HepG2 (cell line): ENCODE results near the gene P2RX5. TPM values are rescaled to one million over a fixed set of nuclear protein-coding genes. Genes with fewer than 3 reads are reported as not detected.
A peak's percentile ranks its signal among the peaks of the same experiment; 100 is the strongest.

Experiments
- ASH2L ChIP-seq: fragments of 300-600, 200-600 bp; sonication (generic); IDR thresholded peaks from 2 replicates; pipeline ENCODE4 v1.7.0; 2017; ENCODE audit warnings: low read depth, mild to moderate bottlenecking, moderate library complexity, mixed read lengths, low read length; ENCODE audit not compliant: insufficient read length
- KDM5B ChIP-seq: sonication (generic); formaldehyde crosslinking; IDR thresholded peaks from 2 replicates; pipeline ENCODE4 v1.4.0; 2020; ENCODE audit warnings: missing genetic modification reagents, mild to moderate bottlenecking, borderline replicate concordance
- MIER3 ChIP-seq: IDR thresholded peaks from 2 replicates; pipeline ENCODE4 v1.6.1; 2016; ENCODE audit warnings: missing compliant biosample characterization, borderline replicate concordance
- PBX2 ChIP-seq: IDR thresholded peaks from 2 replicates; pipeline ENCODE4 v1.6.1; 2016; ENCODE audit warnings: control low read depth
- RNF2 ChIP-seq: fragments of 450-650 bp; conservative IDR thresholded peaks from 2 replicates; pipeline ENCODE4 v1.6.1; 2016; ENCODE audit warnings: low read depth
- ZBTB44 ChIP-seq: sonication (generic); formaldehyde crosslinking; IDR thresholded peaks from 2 replicates; pipeline ENCODE4 v1.4.0; 2020; ENCODE audit warnings: missing genetic modification reagents
- ZMYM2 ChIP-seq: sonication (generic); formaldehyde crosslinking; IDR thresholded peaks from 2 replicates; pipeline ENCODE4 v1.8.0; 2022; ENCODE audit warnings: mild to moderate bottlenecking, missing genetic modification reagents
- ZNF235 ChIP-seq: sonication (generic); formaldehyde crosslinking; IDR thresholded peaks from 2 replicates; pipeline ENCODE4 v1.8.1; 2023; ENCODE audit warnings: mild to moderate bottlenecking, missing genetic modification reagents, borderline replicate concordance
- ZNF446 ChIP-seq: sonication (generic); formaldehyde crosslinking; IDR thresholded peaks from 2 replicates; pipeline ENCODE4 v1.5.0; 2020; ENCODE audit warnings: mild to moderate bottlenecking, missing genetic modification reagents
- ZNF570 ChIP-seq: sonication (generic); formaldehyde crosslinking; IDR thresholded peaks from 2 replicates; pipeline ENCODE4 v1.4.0; 2020; ENCODE audit warnings: mild to moderate bottlenecking, missing genetic modification reagents, borderline replicate concordance
- ZNF644 ChIP-seq: IDR thresholded peaks from 2 replicates; pipeline ENCODE4 v1.6.1; 2016; ENCODE audit warnings: low read depth
- ZNF737 ChIP-seq: sonication (generic); formaldehyde crosslinking; IDR thresholded peaks from 2 replicates; pipeline ENCODE4 v1.5.0; 2020; ENCODE audit warnings: missing genetic modification reagents, mild to moderate bottlenecking, borderline replicate concordance
- ZNF782 ChIP-seq: sonication (generic); formaldehyde crosslinking; IDR thresholded peaks from 2 replicates; pipeline ENCODE4 v1.4.0; 2020; ENCODE audit warnings: missing genetic modification reagents, mild to moderate bottlenecking, borderline replicate concordance
- polyA plus RNA-seq, 8 experiments: library from polyadenylated mRNA; depleted of rRNA in 3 of 8; stranded (reverse) in 7 of 8; unstranded in 1 of 8; fragments of >200 nt; fragmentation: Illumina TruSeq in 4 of 8; extraction: Trizol in 4 of 8; gene quantifications; 2 replicates each; pipeline versions ENCODE4 v1.2.1 to v1.2.3, GENCODE V29; 2011 to 2016; ENCODE audit warnings: low read depth in 4 of 8, missing spikeins in 1 of 8, mixed read lengths in 1 of 8; ENCODE audit not compliant: insufficient read depth in 1 of 8
- total RNA-seq, 5 experiments: library from RNA; depleted of rRNA; stranded (reverse); fragments of >200 nt; fragmentation: Illumina TruSeq; extraction: Trizol; gene quantifications; 2 replicates each; pipeline ENCODE4 v1.2.3, GENCODE V29; 2016; ENCODE audit warnings: low read depth in 1 of 5
- TF ChIP-seq, protein P1 (sequence below): sonication (generic); formaldehyde crosslinking; IDR thresholded peaks from 2 replicates; pipeline ENCODE4 v1.5.0; 2020; ENCODE audit warnings: mild to moderate bottlenecking, missing genetic modification reagents, borderline replicate concordance
- TF ChIP-seq, protein P2 (sequence below): fragments of 450-650 bp; IDR thresholded peaks from 2 replicates; pipeline ENCODE4 v1.6.1; 2016

Gene P2RX5
- total and polyA plus RNA-seq, 2 of the 13 experiments (the other 11 are each of a cell fraction or from before 2014, with no cell fraction given): 0.95 to 1.7 TPM

DNA sequence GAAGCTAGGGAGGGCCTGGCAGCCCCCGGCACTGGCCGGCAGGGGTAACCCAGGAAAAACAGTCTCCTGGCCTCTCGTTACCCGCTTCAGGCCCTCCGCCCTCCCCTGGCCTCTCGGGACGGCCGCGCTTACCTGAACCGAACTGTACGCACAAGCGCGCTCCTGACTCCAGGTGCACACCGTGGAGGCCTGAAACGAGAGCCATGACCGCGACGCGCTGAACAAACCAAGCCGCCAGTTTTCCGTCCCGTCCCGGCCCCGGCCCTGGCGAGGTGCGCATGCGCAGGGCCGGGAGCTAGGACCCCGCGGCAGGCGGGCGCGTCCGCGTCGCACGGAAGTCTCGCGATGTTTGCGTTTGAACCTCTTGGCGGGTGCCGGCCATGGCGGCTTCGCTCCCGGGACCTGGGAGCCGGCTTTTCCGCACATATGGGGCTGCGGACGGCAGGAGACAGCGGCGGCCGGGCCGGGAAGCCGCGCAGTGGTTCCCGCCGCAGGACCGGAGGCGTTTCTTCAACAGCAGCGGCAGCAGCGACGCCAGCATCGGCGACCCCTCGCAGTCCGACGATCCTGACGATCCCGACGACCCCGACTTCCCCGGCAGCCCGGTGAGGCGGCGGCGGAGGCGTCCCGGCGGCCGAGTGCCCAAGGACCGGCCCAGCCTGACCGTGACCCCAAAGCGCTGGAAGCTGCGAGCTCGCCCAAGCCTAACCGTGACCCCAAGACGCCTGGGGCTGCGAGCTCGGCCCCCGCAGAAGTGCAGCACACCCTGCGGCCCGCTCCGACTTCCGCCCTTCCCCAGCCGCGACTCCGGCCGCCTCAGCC, 27.8 kb upstream of the P2RX5 start, which contains the start of gene HASPIN (continued):
- TF ChIP-seq PBX2 (CRISPR knock-in tag) (no peak), ZNF570 (CRISPR knock-in tag) (no peak), KDM5B (CRISPR knock-in tag) (peak; percentile 85), ASH2L (peak; percentile 70), ZNF782 (CRISPR knock-in tag) (peak; percentile 62; the same call in 1 of the 2 replicates), ZNF235 (CRISPR knock-in tag) (no peak; the same call in 1 of the 2 replicates), ZBTB44 (no peak), ZNF737 (CRISPR knock-in tag) (no peak; the same call in 1 of the 2 replicates), ZMYM2 (CRISPR knock-in tag) (0 out of 2 replicates have a peak, but pooled peaks have one; percentile 41), MIER3 (CRISPR knock-in tag) (peak; percentile 38; the same call in 1 of the 2 replicates), ZNF446 (CRISPR knock-in tag) (no peak; the same call in 1 of the 2 replicates), RNF2 (peak; percentile 68; the same call in 1 of the 2 replicates), ZNF644 (no peak)
- TF ChIP-seq, protein P1, sequence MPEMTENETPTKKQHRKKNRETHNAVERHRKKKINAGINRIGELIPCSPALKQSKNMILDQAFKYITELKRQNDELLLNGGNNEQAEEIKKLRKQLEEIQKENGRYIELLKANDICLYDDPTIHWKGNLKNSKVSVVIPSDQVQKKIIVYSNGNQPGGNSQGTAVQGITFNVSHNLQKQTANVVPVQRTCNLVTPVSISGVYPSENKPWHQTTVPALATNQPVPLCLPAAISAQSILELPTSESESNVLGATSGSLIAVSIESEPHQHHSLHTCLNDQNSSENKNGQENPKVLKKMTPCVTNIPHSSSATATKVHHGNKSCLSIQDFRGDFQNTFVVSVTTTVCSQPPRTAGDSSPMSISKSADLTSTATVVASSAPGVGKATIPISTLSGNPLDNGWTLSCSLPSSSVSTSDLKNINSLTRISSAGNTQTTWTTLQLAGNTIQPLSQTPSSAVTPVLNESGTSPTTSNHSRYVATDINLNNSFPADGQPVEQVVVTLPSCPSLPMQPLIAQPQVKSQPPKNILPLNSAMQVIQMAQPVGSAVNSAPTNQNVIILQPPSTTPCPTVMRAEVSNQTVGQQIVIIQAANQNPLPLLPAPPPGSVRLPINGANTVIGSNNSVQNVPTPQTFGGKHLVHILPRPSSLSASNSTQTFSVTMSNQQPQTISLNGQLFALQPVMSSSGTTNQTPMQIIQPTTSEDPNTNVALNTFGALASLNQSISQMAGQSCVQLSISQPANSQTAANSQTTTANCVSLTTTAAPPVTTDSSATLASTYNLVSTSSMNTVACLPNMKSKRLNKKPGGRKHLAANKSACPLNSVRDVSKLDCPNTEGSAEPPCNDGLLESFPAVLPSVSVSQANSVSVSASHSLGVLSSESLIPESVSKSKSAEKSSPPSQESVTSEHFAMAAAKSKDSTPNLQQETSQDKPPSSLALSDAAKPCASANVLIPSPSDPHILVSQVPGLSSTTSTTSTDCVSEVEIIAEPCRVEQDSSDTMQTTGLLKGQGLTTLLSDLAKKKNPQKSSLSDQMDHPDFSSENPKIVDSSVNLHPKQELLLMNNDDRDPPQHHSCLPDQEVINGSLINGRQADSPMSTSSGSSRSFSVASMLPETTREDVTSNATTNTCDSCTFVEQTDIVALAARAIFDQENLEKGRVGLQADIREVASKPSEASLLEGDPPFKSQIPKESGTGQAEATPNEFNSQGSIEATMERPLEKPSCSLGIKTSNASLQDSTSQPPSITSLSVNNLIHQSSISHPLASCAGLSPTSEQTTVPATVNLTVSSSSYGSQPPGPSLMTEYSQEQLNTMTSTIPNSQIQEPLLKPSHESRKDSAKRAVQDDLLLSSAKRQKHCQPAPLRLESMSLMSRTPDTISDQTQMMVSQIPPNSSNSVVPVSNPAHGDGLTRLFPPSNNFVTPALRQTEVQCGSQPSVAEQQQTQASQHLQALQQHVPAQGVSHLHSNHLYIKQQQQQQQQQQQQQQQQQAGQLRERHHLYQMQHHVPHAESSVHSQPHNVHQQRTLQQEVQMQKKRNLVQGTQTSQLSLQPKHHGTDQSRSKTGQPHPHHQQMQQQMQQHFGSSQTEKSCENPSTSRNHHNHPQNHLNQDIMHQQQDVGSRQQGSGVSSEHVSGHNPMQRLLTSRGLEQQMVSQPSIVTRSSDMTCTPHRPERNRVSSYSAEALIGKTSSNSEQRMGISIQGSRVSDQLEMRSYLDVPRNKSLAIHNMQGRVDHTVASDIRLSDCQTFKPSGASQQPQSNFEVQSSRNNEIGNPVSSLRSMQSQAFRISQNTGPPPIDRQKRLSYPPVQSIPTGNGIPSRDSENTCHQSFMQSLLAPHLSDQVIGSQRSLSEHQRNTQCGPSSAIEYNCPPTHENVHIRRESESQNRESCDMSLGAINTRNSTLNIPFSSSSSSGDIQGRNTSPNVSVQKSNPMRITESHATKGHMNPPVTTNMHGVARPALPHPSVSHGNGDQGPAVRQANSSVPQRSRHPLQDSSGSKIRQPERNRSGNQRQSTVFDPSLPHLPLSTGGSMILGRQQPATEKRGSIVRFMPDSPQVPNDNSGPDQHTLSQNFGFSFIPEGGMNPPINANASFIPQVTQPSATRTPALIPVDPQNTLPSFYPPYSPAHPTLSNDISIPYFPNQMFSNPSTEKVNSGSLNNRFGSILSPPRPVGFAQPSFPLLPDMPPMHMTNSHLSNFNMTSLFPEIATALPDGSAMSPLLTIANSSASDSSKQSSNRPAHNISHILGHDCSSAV (CRISPR knock-in tag): no peak
- TF ChIP-seq, protein P2, sequence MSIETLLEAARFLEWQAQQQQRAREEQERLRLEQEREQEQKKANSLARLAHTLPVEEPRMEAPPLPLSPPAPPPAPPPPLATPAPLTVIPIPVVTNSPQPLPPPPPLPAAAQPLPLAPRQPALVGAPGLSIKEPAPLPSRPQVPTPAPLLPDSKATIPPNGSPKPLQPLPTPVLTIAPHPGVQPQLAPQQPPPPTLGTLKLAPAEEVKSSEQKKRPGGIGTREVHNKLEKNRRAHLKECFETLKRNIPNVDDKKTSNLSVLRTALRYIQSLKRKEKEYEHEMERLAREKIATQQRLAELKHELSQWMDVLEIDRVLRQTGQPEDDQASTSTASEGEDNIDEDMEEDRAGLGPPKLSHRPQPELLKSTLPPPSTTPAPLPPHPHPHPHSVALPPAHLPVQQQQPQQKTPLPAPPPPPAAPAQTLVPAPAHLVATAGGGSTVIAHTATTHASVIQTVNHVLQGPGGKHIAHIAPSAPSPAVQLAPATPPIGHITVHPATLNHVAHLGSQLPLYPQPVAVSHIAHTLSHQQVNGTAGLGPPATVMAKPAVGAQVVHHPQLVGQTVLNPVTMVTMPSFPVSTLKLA: 0 out of 2 replicates have a peak, but pooled peaks have one; percentile 9
